GM23248 (cell line): Measurements from ENCODE around the gene EP400. TPM values are rescaled to one million over a fixed set of nuclear protein-coding genes. Genes with fewer than 3 reads are reported as not detected.

Source experiments
- DNase-seq: peaks from one replicate; pipeline ENCODE4 v3.0.0-alpha.2; 2015
- H2AFZ ChIP-seq: fragments of 200-600 bp; sonication (generic); 2 replicates; pipeline ENCODE4 v1.6.1; 2016; ENCODE audit warnings: antibody characterized with exemption
- H3F3A ChIP-seq: fragments of 200-600 bp; sonication (generic); 2 replicates; pipeline ENCODE4 v1.6.1; 2016; ENCODE audit warnings: mild to moderate bottlenecking, antibody characterized with exemption, mixed run types; ENCODE audit not compliant: insufficient read depth
- H3K27ac ChIP-seq: fragments of 200-600 bp; sonication (generic); 2 replicates; pipeline ENCODE4 v1.5.1; 2016; ENCODE audit warnings: mild to moderate bottlenecking
- H3K27me3 ChIP-seq: fragments of 200-600 bp; sonication (generic); replicated peaks from 2 replicates; pipeline ENCODE4 v1.6.1; 2016; ENCODE audit warnings: mild to moderate bottlenecking; ENCODE audit not compliant: insufficient read depth
- H3K36me3 ChIP-seq: fragments of 200-600 bp; sonication (generic); 2 replicates; pipeline ENCODE4 v1.6.1; 2016; ENCODE audit warnings: low read depth, mild to moderate bottlenecking
- H3K4me1 ChIP-seq: fragments of 200-600 bp; sonication (generic); 2 replicates; pipeline ENCODE4 v1.6.1; 2016; ENCODE audit warnings: mild to moderate bottlenecking; ENCODE audit not compliant: insufficient read depth
- H3K4me2 ChIP-seq: fragments of 200-600 bp; sonication (generic); one replicate; pipeline ENCODE4 v1.6.1; 2016; ENCODE audit warnings: mild to moderate bottlenecking; ENCODE audit not compliant: unreplicated experiment
- H3K4me3 ChIP-seq: fragments of 200-600 bp; sonication (generic); 2 replicates; pipeline ENCODE4 v1.5.1; 2016; ENCODE audit warnings: mild to moderate bottlenecking
- H3K79me2 ChIP-seq: fragments of 200-600 bp; sonication (generic); 2 replicates; pipeline ENCODE4 v1.6.1; 2016; ENCODE audit warnings: mild to moderate bottlenecking; ENCODE audit not compliant: insufficient read depth
- H3K9ac ChIP-seq: fragments of 200-600 bp; sonication (generic); 2 replicates; pipeline ENCODE4 v1.6.1; 2016; ENCODE audit warnings: mild to moderate bottlenecking
- H3K9me2 ChIP-seq: fragments of 200-600 bp; sonication (generic); 2 replicates; pipeline ENCODE4 v1.6.1; 2016; ENCODE audit warnings: mixed run types, mild to moderate bottlenecking, moderate library complexity; ENCODE audit not compliant: insufficient read depth
- H3K9me3 ChIP-seq: fragments of 200-600 bp; sonication (generic); one replicate; pipeline ENCODE4 v1.6.1; 2017; ENCODE audit warnings: low read depth
- H4K20me1 ChIP-seq: fragments of 200-600 bp; sonication (generic); 2 replicates; pipeline ENCODE4 v1.6.0; 2016; ENCODE audit not compliant: insufficient read depth
- EZH2 ChIP-seq: fragments of 200-600 bp; sonication (generic); IDR thresholded peaks from 2 replicates; pipeline ENCODE4 v1.6.1; 2018; ENCODE audit warnings: antibody characterized with exemption, mild to moderate bottlenecking; ENCODE audit not compliant: insufficient read depth, poor library complexity, severe bottlenecking
- EZH2phosphoT487 ChIP-seq: fragments of 200-600 bp; sonication (generic); IDR thresholded peaks from 2 replicates; pipeline ENCODE4 v1.6.1; 2018; ENCODE audit warnings: antibody characterized with exemption, moderate library complexity, mild to moderate bottlenecking, low read depth; ENCODE audit not compliant: insufficient read depth
- WGBS, 2 experiments: methylation state at CpG; one replicate each; pipeline ENCODE4 v1.1.6; 2015 to 2017; ENCODE audit warnings: low lambda C conversion rate in 2 of 2, low coverage in 1 of 2; ENCODE audit errors: missing lambda C conversion rate in 2 of 2; 5-methylcytosine and 5-hydroxymethylcytosine counted together
- in situ Hi-C: fragments of 300-500 bp; cut with MboI; formaldehyde crosslinking; loops from 2 replicates; pipeline ENCODE4 v1.15.0; 2020
- polyA plus RNA-seq: library from polyadenylated mRNA; unstranded; fragments of >200 nt; fragmentation: Nextera tagmentation; extraction: Ambion mirVana; gene quantifications from 2 replicates; pipeline ENCODE4 v1.2.1, GENCODE V29; 2016
- total RNA-seq: library from RNA; depleted of rRNA; stranded (reverse); fragments of >200 nt; shearing (Covaris generic); gene quantifications from 2 replicates; pipeline ENCODE4 v1.2.3, GENCODE V29; 2014

The EP400 gene
- total and polyA plus RNA-seq, 2 experiments from 2014 or later: 8.6 to 9.4 TPM

GRCh38 chr12:131979606-131980005 is 29.9 kb downstream of the EP400 start:
- TF ChIP-seq EZH2 (no peak), EZH2phosphoT487 (no peak)
- H3K9ac ChIP-seq: no peak overlapping the region
- no peak overlapping the region for H3K4me2 ChIP-seq
- H3K9me3 ChIP-seq: no peaks in the 10 kb centered on the region
- H3K9me2 ChIP-seq: no peaks in the 10 kb centered on the region
- DNase-seq: no peak
- H4K20me1 ChIP-seq: peaks cover 5% of the 10 kb centered on the region
- in situ Hi-C loops: no loop called here
- H3K4me3 ChIP-seq: no peak overlapping the region
- peaks cover 13% of the 10 kb centered on the region for H3K36me3 ChIP-seq
- 94 to 96% methylated on average over 12 of the region's 12 CpGs for WGBS, 2 experiments
- H2AFZ ChIP-seq: no peak overlapping the region
- H3F3A ChIP-seq: no peaks in the 10 kb centered on the region
- 0 out of 2 replicates have a peak, but pooled peaks cover 4% of the 10 kb centered on the region for H3K4me1 ChIP-seq
- H3K27me3 ChIP-seq: no peaks in the 10 kb centered on the region
- H3K27ac ChIP-seq: no peak overlapping the region
- H3K79me2 ChIP-seq: peaks cover 76% of the 10 kb centered on the region

- Histone ChIP-seq H3K27me3 (no peaks in the 10 kb centered on the region), H3K36me3 (peaks cover 13% of the 10 kb centered on the region), H3K27ac (no peak overlapping the region), H4K20me1 (peaks cover 5% of the 10 kb centered on the region), H3F3A (no peaks in the 10 kb centered on the region), H3K4me1 (0 out of 2 replicates have a peak, but pooled peaks cover 4% of the 10 kb centered on the region), H2AFZ (no peak overlapping the region), H3K9me3 (no peaks in the 10 kb centered on the region), H3K9me2 (no peaks in the 10 kb centered on the region), H3K4me2 (no peak overlapping the region), H3K4me3 (no peak overlapping the region), H3K9ac (no peak overlapping the region), H3K79me2 (peaks cover 69% of the 10 kb centered on the region)
- DNase-seq: peak; percentile 22
- in situ Hi-C loops: no loop called here
- no peak for TF ChIP-seq EZH2
- no peak for TF ChIP-seq EZH2phosphoT487
- WGBS, 2 experiments: 73 to 88% methylated on average over 3 of the region's 3 CpGs
Observed at GRCh38 chr12:131980263-131980662, 30.5 kb downstream of the EP400 start.

- TF ChIP-seq EZH2phosphoT487 (no peak), EZH2 (no peak)
- Histone ChIP-seq H3K4me3 (no peak overlapping the region), H3K27ac (no peak overlapping the region), H3K9ac (no peak overlapping the region), H3K79me2 (peaks cover 58% of the 10 kb centered on the region), H3K4me2 (no peak overlapping the region), H3K4me1 (0 out of 2 replicates have a peak, but pooled peaks cover 4% of the 10 kb centered on the region), H3K9me2 (no peaks in the 10 kb centered on the region), H3F3A (no peaks in the 10 kb centered on the region), H4K20me1 (peaks cover 5% of the 10 kb centered on the region), H3K9me3 (no peaks in the 10 kb centered on the region), H2AFZ (no peak overlapping the region), H3K36me3 (peaks cover 14% of the 10 kb centered on the region), H3K27me3 (no peaks in the 10 kb centered on the region)
- 97 to 98% methylated on average over 10 of the region's 10 CpGs for WGBS, 2 experiments
- in situ Hi-C loops: no loop called here
- no peak for DNase-seq
Observed at GRCh38 chr12:131981388-131981787, 31.6 kb downstream of the EP400 start.

- Histone ChIP-seq H3F3A (no peaks in the 10 kb centered on the region), H4K20me1 (peaks cover 5% of the 10 kb centered on the region), H3K79me2 (peaks cover 51% of the 10 kb centered on the region), H3K4me3 (no peak overlapping the region), H3K27me3 (no peaks in the 10 kb centered on the region), H3K9ac (no peak overlapping the region), H3K9me2 (no peaks in the 10 kb centered on the region), H3K9me3 (no peaks in the 10 kb centered on the region), H3K36me3 (peaks cover 20% of the 10 kb centered on the region), H3K4me1 (0 out of 2 replicates have a peak, but pooled peaks cover 4% of the 10 kb centered on the region), H3K4me2 (no peak overlapping the region), H2AFZ (no peak overlapping the region), H3K27ac (no peak overlapping the region)
- in situ Hi-C loops: no loop called here
- WGBS, 2 experiments: 92% methylated on average over 17 of the region's 17 CpGs
- DNase-seq: no peak
- no peak for TF ChIP-seq EZH2
- TF ChIP-seq EZH2phosphoT487: no peak
Observed at GRCh38 chr12:131982041-131982440, 32.3 kb downstream of the EP400 start.

GRCh38 chr12:131983026-131983425 is 33.3 kb downstream of the EP400 start:
- 0 out of 2 replicates have a peak, but pooled peaks cover 4% of the 10 kb centered on the region for H3K4me1 ChIP-seq
- H3K4me2 ChIP-seq: no peak overlapping the region
- no peak overlapping the region for H3K27ac ChIP-seq
- no peaks in the 10 kb centered on the region for H3K9me2 ChIP-seq
- DNase-seq: no peak
- TF ChIP-seq EZH2: no peak
- TF ChIP-seq EZH2phosphoT487: no peak
- 91% methylated on average over 6 of the region's 6 CpGs for WGBS, 2 experiments
- H3K9ac ChIP-seq: no peak overlapping the region
- H3K79me2 ChIP-seq: peaks cover 41% of the 10 kb centered on the region
- H3K27me3 ChIP-seq: no peaks in the 10 kb centered on the region
- H2AFZ ChIP-seq: no peak overlapping the region
- H3K36me3 ChIP-seq: peaks cover 26% of the 10 kb centered on the region
- no peak overlapping the region for H3K4me3 ChIP-seq
- H4K20me1 ChIP-seq: peaks cover 5% of the 10 kb centered on the region
- H3K9me3 ChIP-seq: no peaks in the 10 kb centered on the region
- in situ Hi-C loops: no loop called here
- no peaks in the 10 kb centered on the region for H3F3A ChIP-seq
